ENCODE results near the gene SUCO.

SUCO gene

DNA sequence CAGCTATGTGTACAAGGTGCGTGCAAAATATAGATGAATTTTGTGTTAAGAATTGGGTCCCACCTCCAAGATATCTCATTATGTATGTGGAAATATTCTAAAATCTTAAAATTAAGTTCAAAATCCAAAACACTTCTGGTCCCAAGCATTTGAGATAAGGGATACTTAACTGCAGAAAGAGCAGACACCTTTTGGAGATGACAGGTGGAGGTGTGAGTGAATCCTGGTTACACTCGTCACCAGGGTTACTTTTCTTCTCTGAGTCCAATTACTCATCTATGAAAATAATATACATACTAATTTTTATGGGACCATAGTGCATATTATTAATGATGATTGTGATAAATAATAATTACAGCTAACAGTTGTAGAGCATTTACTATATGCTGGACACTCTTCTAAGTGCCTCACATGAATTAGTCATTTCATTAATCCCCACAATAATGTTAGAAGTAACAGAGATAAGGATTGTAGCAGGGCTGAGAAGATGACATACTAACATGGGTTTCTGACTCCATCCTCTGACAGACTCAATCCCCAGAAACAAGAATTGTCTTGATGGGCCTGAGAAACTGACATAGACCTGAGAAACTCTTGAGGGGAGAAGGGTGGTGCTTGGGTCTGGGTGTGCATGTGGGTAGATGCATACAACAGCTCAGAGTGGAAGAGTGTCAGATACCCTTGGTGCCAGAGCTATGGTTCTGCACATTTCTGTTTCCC is 117.7 kb downstream of the SUCO start:
- DNase-seq (ENCODE audit: low read depth): no peak

GRCh38 chr1:172653015-172653709 is 120.2 kb downstream of the SUCO start:
- DNase-seq (ENCODE audit: low read depth): no peak

DNA sequence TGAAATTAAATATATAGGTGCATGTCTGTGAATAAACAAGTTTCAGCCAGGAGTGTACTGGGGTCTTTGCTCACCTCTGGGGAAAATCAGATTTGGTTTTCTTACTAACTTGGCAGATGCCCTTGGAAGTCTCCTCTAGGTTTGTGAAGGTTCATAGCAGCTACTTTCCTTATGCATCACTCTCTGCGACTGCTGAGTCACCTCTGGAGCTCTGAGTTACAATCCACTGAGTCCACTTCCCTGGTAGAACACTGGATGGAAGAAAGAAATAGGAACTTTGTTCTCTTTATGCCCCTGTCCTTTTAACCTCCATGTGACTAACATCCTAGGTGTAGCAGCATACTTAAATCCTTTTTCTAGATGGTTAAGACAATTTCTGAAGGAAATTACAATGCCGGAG is 121.6 kb downstream of the SUCO start:
- no peak for DNase-seq (ENCODE audit: low read depth)

- no peak for DNase-seq (ENCODE audit: low read depth)
Observed at GRCh38 chr1:172656576-172656975, 123.6 kb downstream of the SUCO start.

DNA sequence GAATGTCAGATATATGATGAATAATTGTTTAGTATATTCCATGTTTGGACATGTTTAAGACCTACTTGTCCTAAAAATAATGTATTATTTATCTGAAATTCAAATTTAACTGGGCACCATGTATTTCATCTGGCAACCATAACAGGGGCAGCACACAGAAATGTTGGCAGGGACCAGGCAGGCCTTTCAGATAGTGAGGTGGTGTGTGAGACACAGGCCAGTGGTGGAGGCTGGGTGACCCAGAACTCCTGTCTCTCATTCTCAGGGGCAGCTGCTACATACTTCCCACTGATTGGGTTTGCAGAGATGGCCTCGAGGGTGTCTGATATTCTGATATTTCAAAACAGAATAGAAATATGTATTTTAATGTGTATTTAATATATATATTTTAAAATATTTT is 124.6 kb downstream of the SUCO start:
- no peak for DNase-seq (ENCODE audit: low read depth)

DNA sequence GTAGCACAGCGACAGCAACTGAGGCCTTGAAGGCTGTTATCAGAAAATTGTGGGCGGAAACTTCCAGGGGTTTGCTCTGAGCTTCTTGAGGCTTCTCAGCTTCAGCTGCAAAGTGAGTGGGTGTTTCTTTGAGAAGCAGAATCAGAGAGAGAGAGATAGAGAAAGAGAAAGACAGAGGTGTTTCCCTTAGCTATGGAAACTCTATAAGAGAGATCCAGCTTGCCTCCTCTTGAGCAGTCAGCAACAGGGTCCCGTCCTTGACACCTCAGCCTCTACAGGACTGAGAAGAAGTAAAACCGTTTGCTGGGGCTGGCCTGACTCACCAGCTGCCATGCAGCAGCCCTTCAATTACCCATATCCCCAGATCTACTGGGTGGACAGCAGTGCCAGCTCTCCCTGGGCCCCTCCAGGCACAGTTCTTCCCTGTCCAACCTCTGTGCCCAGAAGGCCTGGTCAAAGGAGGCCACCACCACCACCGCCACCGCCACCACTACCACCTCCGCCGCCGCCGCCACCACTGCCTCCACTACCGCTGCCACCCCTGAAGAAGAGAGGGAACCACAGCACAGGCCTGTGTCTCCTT is 126.0 kb downstream of the SUCO start, which contains the start of gene FASLG:
FASLG (plus strand) TSS at position 233 of the 583 bp plus-strand sequence; CDS start at position 332, 99 bp downstream.
- no peak for DNase-seq (ENCODE audit: low read depth)

DNA sequence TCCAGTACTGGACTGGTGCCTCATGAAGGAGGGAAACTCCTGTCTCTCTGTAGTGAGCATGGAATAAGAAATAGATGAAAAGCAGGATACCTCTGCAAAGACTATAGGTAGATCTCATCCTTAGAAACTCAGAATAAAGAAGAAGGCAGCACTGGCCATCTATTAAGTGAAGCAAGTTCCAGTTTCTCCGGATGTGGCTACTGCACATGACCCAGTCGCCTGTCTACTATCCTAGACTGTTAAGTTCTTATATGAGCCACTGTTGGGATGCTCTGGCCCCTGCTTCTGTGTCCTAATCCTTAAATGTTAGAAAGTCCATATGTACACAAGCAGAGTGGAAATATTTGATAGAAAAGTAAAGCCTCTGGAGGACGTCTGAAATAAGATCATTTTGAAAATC is 128.2 kb downstream of the SUCO start:
- DNase-seq (ENCODE audit: low read depth): no peak
